ENCODE data around the gene UBE2Q2. TPM values are rescaled to one million over a fixed set of nuclear protein-coding genes. Genes with fewer than 3 reads are reported as not detected.
"Not testable (repeated sequence)": the region's sequence is repeated elsewhere in the genome, so short reads cannot be mapped to it uniquely, and the experiment has no call there.

The UBE2Q2 gene
- 20.9 TPM for total RNA-seq

- ATAC-seq = peak; percentile 57
Measured at GRCh38 chr15:75842722-75843677, at the start of gene UBE2Q2. TSS of gene UBE2Q2 (plus strand) at chr15:75843447. CDS start at chr15:75843667, 220 bp downstream.

GRCh38 chr15:75796321-75796720, 46.9 kb upstream of the UBE2Q2 start:
- no peak for ATAC-seq

GRCh38 chr15:75797146-75797545, 46.1 kb upstream of the UBE2Q2 start:
- ATAC-seq = not testable (repeated sequence)

- ATAC-seq = no peak
Measured at GRCh38 chr15:75799190-75799589, 44.1 kb upstream of the UBE2Q2 start.

GRCh38 chr15:75800409-75800808, 42.8 kb upstream of the UBE2Q2 start:
- not testable (repeated sequence) for ATAC-seq

- ATAC-seq = peak; percentile 98
Measured at GRCh38 chr15:75801859-75802593, 41.2 kb upstream of the UBE2Q2 start.

GRCh38 chr15:75807486-75807885, 35.8 kb upstream of the UBE2Q2 start:
- ATAC-seq = not testable (repeated sequence)

GRCh38 chr15:75808009-75808408, 35.2 kb upstream of the UBE2Q2 start:
- not testable (repeated sequence) for ATAC-seq

GRCh38 chr15:75808563-75808962, 34.7 kb upstream of the UBE2Q2 start:
- no peak for ATAC-seq

GRCh38 chr15:75809986-75810750, 33.1 kb upstream of the UBE2Q2 start:
- peak; percentile 73 for ATAC-seq

GRCh38 chr15:75810874-75811498, 32.3 kb upstream of the UBE2Q2 start:
- peak; percentile 42 for ATAC-seq

- ATAC-seq = no peak
Measured at GRCh38 chr15:75811626-75812025, 31.6 kb upstream of the UBE2Q2 start.

GRCh38 chr15:75814794-75815193, 28.5 kb upstream of the UBE2Q2 start:
- peak; percentile 69 for ATAC-seq

- ATAC-seq = no peak
Measured at GRCh38 chr15:75815811-75816719, 27.2 kb upstream of the UBE2Q2 start.

- ATAC-seq = no peak
Measured at GRCh38 chr15:75817138-75817935, 25.9 kb upstream of the UBE2Q2 start.

- no peak for ATAC-seq
Measured at GRCh38 chr15:75820206-75820605, 23.0 kb upstream of the UBE2Q2 start.

- no peak for ATAC-seq
Measured at GRCh38 chr15:75821786-75822345, 21.4 kb upstream of the UBE2Q2 start.

GRCh38 chr15:75822685-75823278, 20.5 kb upstream of the UBE2Q2 start:
- no peak for ATAC-seq

GRCh38 chr15:75823860-75824613, 19.2 kb upstream of the UBE2Q2 start:
- ATAC-seq = peak; percentile 40
